GM12878 (cell line): Measurements from ENCODE around the gene RASD1.

Experiments used
- ATF7 ChIP-seq: fragments of 450-650 bp; IDR thresholded peaks from 2 replicates; pipeline ENCODE4 v1.6.1; 2016; ENCODE audit warnings: low read depth, mild to moderate bottlenecking
- CBX3 ChIP-seq: fragments of 200-600 bp; sonication (generic); IDR thresholded peaks from 2 replicates; pipeline ENCODE4 v1.6.1; 2016; ENCODE audit warnings: low read depth, borderline replicate concordance
- CHD4 ChIP-seq: fragments of 200-600 bp; sonication (generic); IDR thresholded peaks from 2 replicates; pipeline ENCODE4 v1.6.1; 2016; ENCODE audit warnings: mild to moderate bottlenecking
- CREB1 ChIP-seq: IDR thresholded peaks from 2 replicates; pipeline ENCODE4 v1.6.1; 2012; ENCODE audit warnings: low read depth, mild to moderate bottlenecking, inconsistent platforms
- MYB ChIP-seq: fragments of 150-350 bp; IDR thresholded peaks from 2 replicates; pipeline ENCODE4 v1.6.1; 2014; ENCODE audit warnings: mild to moderate bottlenecking, low read depth, low read length, borderline replicate concordance
- NR2C2 ChIP-seq: IDR thresholded peaks from 2 replicates; pipeline ENCODE4 v1.6.1; 2011; ENCODE audit warnings: borderline replicate concordance, low read depth; ENCODE audit not compliant: control insufficient read depth, insufficient read length
- POLR2A ChIP-seq: IDR thresholded peaks from 2 replicates; pipeline ENCODE4 v1.6.1; 2011; ENCODE audit warnings: low read depth, mild to moderate bottlenecking, low read length
- SIN3A ChIP-seq: IDR thresholded peaks from 2 replicates; pipeline ENCODE4 v1.6.1; 2012; ENCODE audit warnings: low read depth, low read length, improper control_type of control experiment
- TAF1 ChIP-seq: IDR thresholded peaks from 2 replicates; pipeline ENCODE4 v1.6.1; 2011; ENCODE audit warnings: mild to moderate bottlenecking, low read depth, low read length, borderline replicate concordance
- YY1 ChIP-seq: IDR thresholded peaks from 2 replicates; pipeline ENCODE4 v1.6.1; 2011; ENCODE audit warnings: low read depth, mild to moderate bottlenecking, low read length
- TF ChIP-seq, protein P1 (sequence below), 3 experiments: IDR thresholded peaks in 2 of 3; conservative IDR thresholded peaks in 1 of 3; 2 replicates each; pipeline ENCODE4 v1.5.1; 2011; ENCODE audit warnings: low read depth in 3 of 3, low read length in 3 of 3, mild to moderate bottlenecking in 3 of 3, control low read depth in 2 of 3, moderate library complexity in 2 of 3, inconsistent platforms in 1 of 3, mixed read lengths in 1 of 3; ENCODE audit not compliant: control insufficient read depth in 2 of 3, insufficient read depth in 1 of 3; ENCODE audit errors: extremely low read depth in 1 of 3
- TF ChIP-seq, protein P2 (sequence below): IDR thresholded peaks from 2 replicates; pipeline ENCODE4 v1.6.1; 2012; ENCODE audit warnings: low read length, inconsistent platforms

DNA sequence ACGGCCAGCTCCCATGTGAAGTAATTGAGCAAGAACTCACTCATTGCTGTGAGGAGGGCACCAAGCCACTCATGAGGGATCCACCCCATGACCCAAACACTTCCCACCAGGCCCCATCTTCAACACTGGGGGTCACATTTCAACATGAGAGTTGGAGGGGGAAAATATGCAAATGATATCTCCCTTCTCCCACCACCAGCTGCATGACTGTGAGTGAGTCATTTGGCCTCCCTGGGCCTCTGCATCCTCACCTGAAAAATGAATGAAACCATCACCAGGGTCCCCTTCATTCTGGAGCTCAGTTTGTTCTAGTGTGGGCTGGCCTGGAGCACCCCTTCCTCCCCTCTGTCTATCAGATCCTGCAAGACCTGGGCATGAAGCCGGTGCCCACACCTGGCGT is 26.2 kb downstream of the RASD1 start:
- no peak for TF ChIP-seq NR2C2
- TF ChIP-seq MYB: no peak
- no peak for TF ChIP-seq TAF1
- TF ChIP-seq, protein P1, sequence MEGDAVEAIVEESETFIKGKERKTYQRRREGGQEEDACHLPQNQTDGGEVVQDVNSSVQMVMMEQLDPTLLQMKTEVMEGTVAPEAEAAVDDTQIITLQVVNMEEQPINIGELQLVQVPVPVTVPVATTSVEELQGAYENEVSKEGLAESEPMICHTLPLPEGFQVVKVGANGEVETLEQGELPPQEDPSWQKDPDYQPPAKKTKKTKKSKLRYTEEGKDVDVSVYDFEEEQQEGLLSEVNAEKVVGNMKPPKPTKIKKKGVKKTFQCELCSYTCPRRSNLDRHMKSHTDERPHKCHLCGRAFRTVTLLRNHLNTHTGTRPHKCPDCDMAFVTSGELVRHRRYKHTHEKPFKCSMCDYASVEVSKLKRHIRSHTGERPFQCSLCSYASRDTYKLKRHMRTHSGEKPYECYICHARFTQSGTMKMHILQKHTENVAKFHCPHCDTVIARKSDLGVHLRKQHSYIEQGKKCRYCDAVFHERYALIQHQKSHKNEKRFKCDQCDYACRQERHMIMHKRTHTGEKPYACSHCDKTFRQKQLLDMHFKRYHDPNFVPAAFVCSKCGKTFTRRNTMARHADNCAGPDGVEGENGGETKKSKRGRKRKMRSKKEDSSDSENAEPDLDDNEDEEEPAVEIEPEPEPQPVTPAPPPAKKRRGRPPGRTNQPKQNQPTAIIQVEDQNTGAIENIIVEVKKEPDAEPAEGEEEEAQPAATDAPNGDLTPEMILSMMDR (IDR thresholded peaks at IDR 0.05 in 2 of 3, conservative IDR thresholded peaks at IDR 0.05 in 1 of 3; ENCODE audit: control insufficient read depth in 2 of 3, extremely low read depth in 1 of 3, insufficient read depth in 1 of 3, low read depth in 3 of 3, low read length in 3 of 3): no peak
- TF ChIP-seq CREB1: no peak
- TF ChIP-seq CHD4: no peak
- TF ChIP-seq ATF7: no peak
- TF ChIP-seq CBX3: no peak
- TF ChIP-seq, protein P2, sequence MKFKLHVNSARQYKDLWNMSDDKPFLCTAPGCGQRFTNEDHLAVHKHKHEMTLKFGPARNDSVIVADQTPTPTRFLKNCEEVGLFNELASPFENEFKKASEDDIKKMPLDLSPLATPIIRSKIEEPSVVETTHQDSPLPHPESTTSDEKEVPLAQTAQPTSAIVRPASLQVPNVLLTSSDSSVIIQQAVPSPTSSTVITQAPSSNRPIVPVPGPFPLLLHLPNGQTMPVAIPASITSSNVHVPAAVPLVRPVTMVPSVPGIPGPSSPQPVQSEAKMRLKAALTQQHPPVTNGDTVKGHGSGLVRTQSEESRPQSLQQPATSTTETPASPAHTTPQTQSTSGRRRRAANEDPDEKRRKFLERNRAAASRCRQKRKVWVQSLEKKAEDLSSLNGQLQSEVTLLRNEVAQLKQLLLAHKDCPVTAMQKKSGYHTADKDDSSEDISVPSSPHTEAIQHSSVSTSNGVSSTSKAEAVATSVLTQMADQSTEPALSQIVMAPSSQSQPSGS: no peak
- no peak for TF ChIP-seq YY1
- TF ChIP-seq SIN3A: no peak
- no peak for TF ChIP-seq POLR2A
